H1 (cell line): ENCODE measurements around the gene ARFGEF3. TPM values are rescaled to one million over a fixed set of nuclear protein-coding genes. Genes with fewer than 3 reads are reported as not detected.

Experiments
- CTCF ChIA-PET: fragments of 300-600 bp; sonication (Branson Sonifier 250); formaldehyde crosslinking; loops from one replicate; lab custom pipeline; 2021; ENCODE audit not compliant: partially characterized antibody; lab: Charles Lee
- POLR2A ChIA-PET: fragments of 300-600 bp; sonication (Branson Sonifier 250); formaldehyde crosslinking; loops from one replicate; lab custom pipeline; 2021; ENCODE audit warnings: inconsistent platforms; ENCODE audit not compliant: partially characterized antibody; lab: Charles Lee
- DNase-seq, 2 experiments: peaks; one replicate each; pipeline versions ENCODE4 v3.0.0 to v3.0.0-alpha.2; 2010 to 2022; ENCODE audit warnings: low spot score in 2 of 2, low read depth in 1 of 2, mixed read lengths in 1 of 2
- FAIRE-seq: peaks from 2 replicates; lab custom pipeline; 2011; peaks lifted over from hg19 to GRCh38; lab: Jason Lieb, UNC
- H2AFZ ChIP-seq: 2 replicates; pipeline ENCODE4 v1.8.1; 2012; ENCODE audit warnings: low read length, inconsistent platforms
- H2AK5ac ChIP-seq: 2 replicates; pipeline ENCODE4 v1.6.1; 2013; ENCODE audit warnings: low read depth, low read length
- H2BK120ac ChIP-seq: replicated peaks from 2 replicates; pipeline ENCODE3; 2013; ENCODE audit warnings: low read depth, low read length, inconsistent platforms
- H2BK12ac ChIP-seq: 2 replicates; pipeline ENCODE4 v1.6.1; 2013; ENCODE audit warnings: low read depth, low read length
- H2BK15ac ChIP-seq: 2 replicates; pipeline ENCODE4 v1.6.1; 2013; ENCODE audit warnings: low read length
- H2BK20ac ChIP-seq: 2 replicates; pipeline ENCODE4 v1.6.1; 2013; ENCODE audit warnings: low read length
- H2BK5ac ChIP-seq: 2 replicates; pipeline ENCODE4 v1.6.1; 2013; ENCODE audit warnings: low read depth, low read length
- H3K14ac ChIP-seq: 2 replicates; pipeline ENCODE4 v1.6.1; 2013; ENCODE audit warnings: inconsistent platforms; ENCODE audit not compliant: insufficient read length
- H3K18ac ChIP-seq: 2 replicates; pipeline ENCODE4 v1.6.1; 2013; ENCODE audit warnings: low read length; ENCODE audit errors: extremely low read depth
- H3K23ac ChIP-seq: 2 replicates; pipeline ENCODE4 v1.6.1; 2013; ENCODE audit warnings: inconsistent platforms; ENCODE audit not compliant: insufficient read length
- H3K23me2 ChIP-seq: 2 replicates; pipeline ENCODE4 v1.6.1; 2013; ENCODE audit warnings: low read depth, low read length
- H3K27ac ChIP-seq: 2 replicates; pipeline ENCODE4 v1.6.1; 2011; ENCODE audit warnings: low read depth, low read length, inconsistent platforms
- H3K27me3 ChIP-seq, 4 experiments: replicated peaks in 1 of 4; 1 replicate in 1 of 4; 2 replicates in 3 of 4; pipeline versions ENCODE4 v1.6.1 to v1.8.1; 2011 to 2013; ENCODE audit warnings: low read length in 3 of 4, mild to moderate bottlenecking in 3 of 4, inconsistent platforms in 2 of 4, mixed read lengths in 2 of 4, moderate library complexity in 1 of 4; ENCODE audit not compliant: control insufficient read depth in 3 of 4, insufficient read depth in 3 of 4; ENCODE audit errors: extremely low read depth in 1 of 4
- H3K36me3 ChIP-seq, 4 experiments: 2 replicates each; pipeline versions ENCODE4 v1.6.1 to v1.8.1; 2011 to 2013; ENCODE audit warnings: mild to moderate bottlenecking in 4 of 4, low read length in 3 of 4, moderate library complexity in 2 of 4, control low read depth in 1 of 4, inconsistent platforms in 1 of 4; ENCODE audit not compliant: insufficient read depth in 4 of 4, control insufficient read depth in 2 of 4
- H3K4ac ChIP-seq: replicated peaks from 2 replicates; pipeline ENCODE3; 2013; ENCODE audit warnings: low read length, low read depth, mixed read lengths, inconsistent platforms; ENCODE audit not compliant: insufficient read length
- H3K4me1 ChIP-seq, 4 experiments: replicated peaks in 1 of 4; 1 replicate in 1 of 4; 2 replicates in 3 of 4; pipeline versions ENCODE4 v1.6.1 to v1.8.1; 2011 to 2013; ENCODE audit warnings: low read length in 3 of 4, inconsistent platforms in 2 of 4, mixed read lengths in 1 of 4; ENCODE audit not compliant: insufficient read depth in 4 of 4, control insufficient read depth in 3 of 4
- H3K4me2 ChIP-seq, 2 experiments: 2 replicates each; pipeline versions ENCODE4 v1.6.1 to v1.8.1; 2011 to 2013; ENCODE audit warnings: low read depth in 2 of 2, low read length in 2 of 2, control low read depth in 1 of 2, inconsistent platforms in 1 of 2, mild to moderate bottlenecking in 1 of 2; ENCODE audit not compliant: insufficient read depth in 1 of 2
- H3K4me3 ChIP-seq, 4 experiments: fragments of 200-600, 300-600 bp in 1 of 4; sonication (generic), shearing (Covaris generic), sonication (Bioruptor Twin) in 1 of 4; 2 replicates each; pipeline versions ENCODE4 v1.5.1 to v1.8.1; 2011 to 2016; ENCODE audit warnings: low read length in 4 of 4, low read depth in 3 of 4, control low read depth in 2 of 4, inconsistent platforms in 2 of 4, mild to moderate bottlenecking in 2 of 4, mixed read lengths in 1 of 4, moderate library complexity in 1 of 4; ENCODE audit not compliant: insufficient read depth in 2 of 4; ENCODE audit errors: extremely low read depth in 1 of 4
- H3K56ac ChIP-seq: replicated peaks from 2 replicates; pipeline ENCODE3; 2013; ENCODE audit warnings: low read depth, mild to moderate bottlenecking, mixed read lengths, low read length, inconsistent platforms; ENCODE audit not compliant: insufficient read length
- H3K79me1 ChIP-seq: 2 replicates; pipeline ENCODE4 v1.6.1; 2013; ENCODE audit warnings: low read depth, low read length, control low read depth
- H3K79me2 ChIP-seq, 2 experiments: 2 replicates each; pipeline versions ENCODE4 v1.6.1 to v1.8.1; 2012 to 2013; ENCODE audit warnings: low read length in 2 of 2, mild to moderate bottlenecking in 2 of 2, inconsistent platforms in 1 of 2; ENCODE audit not compliant: insufficient read depth in 2 of 2, control insufficient read depth in 1 of 2
- H3K9ac ChIP-seq, 4 experiments: replicated peaks in 1 of 4; 1 replicate in 1 of 4; 2 replicates in 3 of 4; pipeline versions ENCODE4 v1.6.1 to v1.8.1; 2011 to 2013; ENCODE audit warnings: low read depth in 3 of 4, low read length in 3 of 4, control low read depth in 2 of 4, mild to moderate bottlenecking in 2 of 4, moderate library complexity in 2 of 4, inconsistent platforms in 1 of 4; ENCODE audit errors: extremely low read depth in 1 of 4
- H3K9me3 ChIP-seq, 2 experiments: 2 replicates each; pipeline versions ENCODE4 v1.6.1 to v1.8.1; 2012 to 2013; ENCODE audit warnings: mild to moderate bottlenecking in 2 of 2, moderate library complexity in 2 of 2, control low read depth in 1 of 2, inconsistent platforms in 1 of 2, low read depth in 1 of 2, low read length in 1 of 2, mixed read lengths in 1 of 2; ENCODE audit not compliant: insufficient read depth in 2 of 2
- H4K20me1 ChIP-seq, 2 experiments: replicated peaks in 1 of 2; 2 replicates each; pipeline versions ENCODE3 to v1.8.1; 2011 to 2013; ENCODE audit warnings: inconsistent platforms in 2 of 2, low read length in 2 of 2, mild to moderate bottlenecking in 1 of 2; ENCODE audit not compliant: insufficient read depth in 2 of 2, control insufficient read depth in 1 of 2
- H4K5ac ChIP-seq: 2 replicates; pipeline ENCODE4 v1.6.1; 2013; ENCODE audit warnings: low read length, low read depth, mixed read lengths, inconsistent platforms; ENCODE audit not compliant: insufficient read length
- H4K8ac ChIP-seq: 2 replicates; pipeline ENCODE4 v1.8.0; 2013; ENCODE audit warnings: mild to moderate bottlenecking, moderate library complexity, low read length, inconsistent platforms; ENCODE audit not compliant: insufficient read depth; ENCODE audit errors: extremely low read depth
- H4K91ac ChIP-seq: replicated peaks from 2 replicates; pipeline ENCODE3; 2013; ENCODE audit warnings: low read length, mixed read lengths, inconsistent platforms; ENCODE audit not compliant: insufficient read length
- BCL11A ChIP-seq, 2 experiments: IDR thresholded peaks; one replicate each; pipeline ENCODE4 v1.6.1; 2011; ENCODE audit warnings: low read depth in 2 of 2, low read length in 2 of 2, mild to moderate bottlenecking in 2 of 2
- BRCA1 ChIP-seq: IDR thresholded peaks from 2 replicates; pipeline ENCODE4 v1.6.1; 2012; ENCODE audit warnings: low read depth, low read length, improper control_type of control experiment
- CBX5 ChIP-seq: fragments of 300-800, 300-1000 bp; sonication (generic); IDR thresholded peaks from 2 replicates; pipeline ENCODE4 v1.7.1; 2016; ENCODE audit warnings: antibody characterized with exemption, low read length, low read depth
- CEBPB ChIP-seq: IDR thresholded peaks from 2 replicates; pipeline ENCODE4 v1.6.1; 2012; ENCODE audit warnings: low read depth, low read length
- CHD2 ChIP-seq: IDR thresholded peaks from 2 replicates; pipeline ENCODE4 v1.6.1; 2012; ENCODE audit warnings: low read length, improper control_type of control experiment
- CTBP2 ChIP-seq: IDR thresholded peaks from 2 replicates; pipeline ENCODE4 v1.7.0; 2011; ENCODE audit warnings: borderline replicate concordance, mild to moderate bottlenecking, moderate library complexity, mixed read lengths, low read length; ENCODE audit not compliant: insufficient read depth, insufficient read length
- FOSL1 ChIP-seq: IDR thresholded peaks from 2 replicates; pipeline ENCODE4 v1.6.1; 2011; ENCODE audit warnings: mild to moderate bottlenecking, low read depth, low read length, moderate library complexity; ENCODE audit not compliant: insufficient read depth
- MAX ChIP-seq: IDR thresholded peaks from 2 replicates; pipeline ENCODE4 v1.6.1; 2012; ENCODE audit warnings: inconsistent platforms
- POLR2AphosphoS5 ChIP-seq: IDR thresholded peaks from 2 replicates; pipeline ENCODE4 v1.6.1; 2011; ENCODE audit warnings: low read depth, low read length
- RBBP5 ChIP-seq: IDR thresholded peaks from 2 replicates; pipeline ENCODE4 v1.7.1; 2012; ENCODE audit warnings: low read depth, mild to moderate bottlenecking, inconsistent platforms, low read length, moderate library complexity, borderline replicate concordance
- SIRT6 ChIP-seq: IDR thresholded peaks from one replicate; pipeline ENCODE4 v1.7.1; 2012; ENCODE audit warnings: low read length, inconsistent platforms
- SP1 ChIP-seq: IDR thresholded peaks from 2 replicates; pipeline ENCODE4 v1.6.1; 2011; ENCODE audit warnings: low read depth, low read length
- SP4 ChIP-seq: IDR thresholded peaks from 2 replicates; pipeline ENCODE4 v1.6.1; 2012; ENCODE audit warnings: low read length, inconsistent platforms
- SUZ12 ChIP-seq: fragments of 200-600 bp; sonication (generic); IDR thresholded peaks from 2 replicates; pipeline ENCODE4 v1.6.1; 2012; ENCODE audit warnings: mild to moderate bottlenecking, inconsistent platforms, low read length, moderate library complexity, mixed read lengths
- TAF1 ChIP-seq: IDR thresholded peaks from 2 replicates; pipeline ENCODE4 v1.6.1; 2011; ENCODE audit warnings: mild to moderate bottlenecking, low read depth, low read length
- YY1 ChIP-seq: IDR thresholded peaks from 2 replicates; pipeline ENCODE4 v1.6.1; 2011; ENCODE audit warnings: low read depth, mild to moderate bottlenecking, low read length
- WGBS, 2 experiments: shearing (Covaris generic) in 1 of 2; methylation state at CpG; one replicate each; pipeline versions ENCODE4 v1.1.6 to v1.1.7; 2013 to 2015; ENCODE audit warnings: low lambda C conversion rate in 2 of 2, mixed read lengths in 2 of 2, inconsistent platforms in 1 of 2, low coverage in 1 of 2, missing lambda C conversion rate in 1 of 2; ENCODE audit not compliant: insufficient replicate concordance in 2 of 2, insufficient coverage in 1 of 2, insufficient read length in 1 of 2; ENCODE audit errors: extremely low coverage in 1 of 2, missing lambda C conversion rate in 1 of 2; 5-methylcytosine and 5-hydroxymethylcytosine counted together
- polyA plus RNA-seq, 7 experiments: library from polyadenylated mRNA; depleted of rRNA in 3 of 7; stranded (reverse) in 5 of 7; unstranded in 2 of 7; fragments of >200 nt in 5 of 7; fragments of 200-250 nt in 2 of 7; gene quantifications; 1 replicate in 5 of 7; 2 replicates in 1 of 7; 4 replicates in 1 of 7; pipeline versions ENCODE4 v1.2.1 to v1.2.3, GENCODE V29; 2011 to 2013; ENCODE audit warnings: missing spikeins in 2 of 7, mixed read lengths in 2 of 7
- total RNA-seq: library from RNA; stranded (reverse); fragmentation: NEBNext Ultra II Directional; extraction: Animal tissue kit (Norgen Biotek cat#: 25700); gene quantifications from 2 replicates; pipeline ENCODE4 v1.2.1, GENCODE V29; 2021

ARFGEF3 gene
- total and polyA plus RNA-seq, 2 of the 8 experiments (the other 6 are each of a cell fraction or from before 2014, with no cell fraction given): 5.8 to 23.2 TPM

DNA sequence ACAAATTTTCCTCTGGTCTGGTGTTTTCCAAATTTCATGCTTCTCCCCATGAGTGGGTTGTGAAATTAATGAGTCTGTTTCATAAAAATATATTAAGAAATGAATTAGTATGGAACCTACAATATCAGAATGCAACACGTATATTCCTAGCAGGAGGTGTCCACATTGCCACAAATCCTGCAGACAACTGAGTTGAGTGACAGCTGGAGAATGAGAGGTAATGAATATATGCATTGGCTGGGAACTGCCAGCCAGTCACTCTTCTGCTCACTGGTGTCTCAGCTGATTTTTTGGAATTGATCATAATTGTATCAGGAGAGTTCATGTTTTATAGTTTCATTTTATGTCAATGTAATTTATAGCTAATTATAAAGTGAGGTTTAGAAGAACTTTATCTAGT lies 6.3 kb upstream of the ARFGEF3 start:
- Histone ChIP-seq H4K8ac (no peak overlapping the region), H2BK5ac (no peak overlapping the region), H4K5ac (no peak overlapping the region), H3K23me2 (no peaks in the 10 kb centered on the region), H2AK5ac (no peak overlapping the region), H2BK20ac (no peak overlapping the region), H3K4me3 (no peak overlapping the region), H2BK15ac (no peak overlapping the region), H2BK12ac (no peak overlapping the region), H3K18ac (no peak overlapping the region), H3K36me3 (no peaks in the 10 kb centered on the region), H3K9me3 (peaks cover 0 to 2% of the 10 kb centered on the region in 2 experiments; a peak in 1 of 4 replicates), H3K4me1 (peaks cover 0 to 2% (median 0%) of the 10 kb centered on the region in 4 experiments; a peak in 1 of 7 replicates), H3K79me2 (no peaks in the 10 kb centered on the region), H3K9ac (no peak overlapping the region), H3K56ac (no peak overlapping the region), H3K27ac (no peak overlapping the region), H3K4ac (no peak overlapping the region), H2AFZ (no peak overlapping the region), H3K27me3 (peaks cover 0 to 3% (median 2%) of the 10 kb centered on the region in 4 experiments; a peak in 3 of 7 replicates), H3K23ac (no peak overlapping the region), H4K20me1 (no peaks in the 10 kb centered on the region), H2BK120ac (no peak overlapping the region), H3K4me2 (no peak overlapping the region), H4K91ac (no peak overlapping the region), H3K79me1 (no peaks in the 10 kb centered on the region), H3K14ac (no peak overlapping the region)
- DNase-seq: no peak
- FAIRE-seq: no peak
- ChIA-PET POLR2A (no interaction called here), CTCF (interaction anchor here (1.5 to 2.8 kb wide), 2 partner anchors 9 to 40 kb away, joined by 4 to 8 read pairs; no protein-coding TSS in a partner anchor)
- 86% methylated on average over 1 of the region's 1 CpG; no CpG with 5 or more reads in 1 of the 2 experiments for WGBS, 2 experiments
- TF ChIP-seq TAF1 (no peak), CHD2 (no peak), SIRT6 (no peak), POLR2AphosphoS5 (no peak), CTBP2 (no peak), SUZ12 (no peak), YY1 (no peak), CEBPB (no peak), CBX5 (no peak), SP1 (no peak), BRCA1 (no peak), SP4 (no peak), FOSL1 (no peak), RBBP5 (no peak), BCL11A (IDR thresholded peaks at IDR 0.05; ENCODE audit: low read depth in 2 of 2, low read length in 2 of 2) (no peak), MAX (no peak)
